ENCODE results near the gene RIBC2.
"Not testable (repeated sequence)": the region's sequence is repeated elsewhere in the genome, so short reads cannot be mapped to it uniquely, and the experiment has no call there.

RIBC2 gene

GRCh38 chr22:45425101-45425500 is 11.6 kb downstream of the RIBC2 start:
- DNase-seq (ENCODE audit: low read depth): no peak

DNA sequence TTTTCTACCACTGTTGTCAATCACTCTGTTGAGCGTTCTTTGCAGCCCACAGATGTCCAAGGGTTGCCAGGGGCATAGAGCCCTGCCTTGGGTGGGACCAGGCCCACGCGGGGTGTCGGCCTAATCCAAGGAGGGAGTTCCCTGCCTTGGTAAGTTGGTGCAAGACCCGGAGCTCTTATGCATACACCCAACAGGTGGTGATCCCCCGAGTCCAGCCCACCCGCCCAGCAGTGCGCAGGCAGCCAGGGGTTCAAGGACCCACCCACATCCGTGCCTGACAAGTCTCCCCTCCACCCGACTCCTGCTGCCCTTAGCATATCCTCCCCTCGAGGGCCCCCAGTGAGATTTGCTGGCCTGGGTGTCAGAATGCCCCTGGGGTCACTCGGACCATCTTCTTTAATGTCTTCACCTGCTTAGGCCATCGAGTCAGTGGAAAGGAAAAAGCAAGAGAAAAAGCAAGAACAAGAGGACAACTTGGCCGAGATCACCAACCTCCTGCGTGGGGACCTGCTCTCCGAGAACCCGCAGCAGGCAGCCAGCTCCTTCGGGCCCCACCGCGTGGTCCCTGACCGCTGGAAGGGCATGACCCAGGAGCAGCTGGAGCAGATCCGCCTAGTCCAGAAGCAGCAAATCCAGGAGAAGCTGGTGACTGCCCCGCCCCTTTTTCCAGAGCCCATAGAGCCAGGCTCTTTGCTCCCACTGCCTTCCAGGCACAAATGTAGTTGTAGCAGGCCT is 12.2 kb downstream of the RIBC2 start:
- DNase-seq (ENCODE audit: low read depth): no peak

DNA sequence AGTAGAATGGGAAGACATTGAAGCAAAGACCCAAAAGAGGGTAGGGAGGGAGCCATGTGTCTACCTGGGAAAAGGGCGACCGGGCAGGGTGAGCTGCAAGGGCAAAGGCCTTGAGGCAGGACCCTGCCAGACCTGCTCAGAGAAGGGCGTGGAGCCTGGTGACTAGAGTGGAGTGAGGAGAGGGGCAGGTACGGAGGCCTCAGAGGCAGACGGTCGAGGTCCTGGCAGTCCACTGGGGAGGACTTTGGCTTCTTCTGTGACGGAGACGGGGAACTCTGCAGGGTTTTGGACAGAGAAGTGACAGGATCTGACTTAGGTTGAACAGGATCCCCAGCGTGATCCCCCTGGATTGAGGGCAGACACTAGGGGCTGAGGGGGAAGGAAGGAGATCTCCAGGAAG is 12.9 kb downstream of the RIBC2 start:
- no peak for DNase-seq (ENCODE audit: low read depth)

DNA sequence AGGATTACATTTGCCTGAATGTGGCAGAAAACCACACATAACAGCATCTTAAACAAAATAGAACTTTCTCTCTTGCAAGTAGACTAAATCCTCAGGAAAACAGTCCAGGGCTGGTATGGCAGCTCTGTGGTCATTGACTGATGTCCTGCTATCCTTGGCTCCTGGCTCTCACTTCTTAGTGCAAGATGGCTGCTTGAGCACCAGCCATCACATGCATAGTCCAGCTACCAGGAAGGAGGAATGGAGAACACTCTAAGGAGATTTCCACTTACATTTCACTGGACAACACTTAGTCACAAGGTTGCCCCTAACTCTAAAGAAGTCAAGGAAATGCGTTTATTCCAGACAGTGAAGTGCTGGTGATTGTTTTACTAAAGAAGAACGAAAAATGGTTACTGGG is 13.6 kb downstream of the RIBC2 start:
- no peak for DNase-seq (ENCODE audit: low read depth)

- DNase-seq (ENCODE audit: low read depth): no peak
Measured at GRCh38 chr22:45428391-45429385, 15.2 kb downstream of the RIBC2 start.

GRCh38 chr22:45429424-45429823 is 15.9 kb downstream of the RIBC2 start:
- DNase-seq (ENCODE audit: low read depth): no peak

DNA sequence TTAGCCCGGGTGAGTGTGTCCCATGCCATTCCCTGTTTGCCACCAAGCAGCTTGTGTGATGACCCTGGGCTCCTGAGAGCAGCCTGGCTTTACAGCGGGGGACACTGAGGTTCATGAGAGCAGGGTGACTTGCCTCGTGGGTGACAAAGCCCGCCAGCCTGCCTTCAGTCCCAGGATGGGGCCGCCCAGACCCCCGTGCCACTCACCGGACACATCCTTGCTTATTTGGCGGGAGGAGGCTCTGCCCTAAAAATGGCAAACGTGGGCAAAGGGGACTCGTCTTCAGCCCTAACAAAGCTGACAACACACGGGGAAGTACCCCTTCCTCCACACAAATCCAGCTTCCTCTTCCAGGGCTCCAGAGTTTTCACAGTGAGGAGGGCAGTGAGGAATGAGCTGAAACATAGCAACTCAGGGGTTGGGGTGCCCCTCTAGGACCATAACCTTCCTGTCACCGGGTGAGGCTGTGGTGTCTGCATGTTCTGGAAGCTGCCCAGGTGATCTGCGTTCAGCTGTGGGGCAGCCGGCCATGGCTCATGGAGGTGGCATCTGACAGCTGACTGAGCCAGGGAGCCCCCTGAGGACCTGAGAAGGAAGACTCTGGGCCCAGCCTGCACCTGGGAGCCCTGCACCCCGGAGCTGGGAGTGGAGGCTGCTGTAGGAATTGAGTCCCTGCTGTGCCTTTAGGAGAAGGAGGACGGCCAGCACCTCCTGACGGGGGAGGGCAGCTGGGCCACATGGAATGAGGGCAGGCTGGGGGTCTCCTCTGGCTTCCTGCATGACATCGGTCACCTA is 16.7 kb downstream of the RIBC2 start:
- no peak for DNase-seq (ENCODE audit: low read depth)

GRCh38 chr22:45430871-45431270 is 17.4 kb downstream of the RIBC2 start:
- no peak for DNase-seq (ENCODE audit: low read depth)

DNA sequence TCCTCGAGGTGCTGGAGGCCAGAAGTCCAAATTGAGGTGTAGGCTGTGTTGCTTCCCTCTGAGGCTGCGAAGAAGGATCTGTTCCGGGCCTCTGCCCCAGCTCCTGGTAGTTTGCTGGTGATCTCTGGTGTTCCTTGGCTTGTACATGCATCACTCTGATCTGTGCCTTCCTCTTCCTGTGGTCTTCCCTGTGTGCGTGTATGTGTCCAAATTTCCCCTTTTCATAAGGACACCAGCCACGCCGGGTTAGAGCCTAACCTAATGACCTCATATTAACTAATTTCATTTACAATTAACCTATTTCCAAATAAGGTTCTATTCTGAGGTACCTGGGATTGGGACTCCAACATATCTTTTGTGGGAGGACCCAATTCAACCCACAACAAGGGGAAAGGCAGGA is 21.5 kb downstream of the RIBC2 start:
- DNase-seq (ENCODE audit: low read depth): no peak

DNA sequence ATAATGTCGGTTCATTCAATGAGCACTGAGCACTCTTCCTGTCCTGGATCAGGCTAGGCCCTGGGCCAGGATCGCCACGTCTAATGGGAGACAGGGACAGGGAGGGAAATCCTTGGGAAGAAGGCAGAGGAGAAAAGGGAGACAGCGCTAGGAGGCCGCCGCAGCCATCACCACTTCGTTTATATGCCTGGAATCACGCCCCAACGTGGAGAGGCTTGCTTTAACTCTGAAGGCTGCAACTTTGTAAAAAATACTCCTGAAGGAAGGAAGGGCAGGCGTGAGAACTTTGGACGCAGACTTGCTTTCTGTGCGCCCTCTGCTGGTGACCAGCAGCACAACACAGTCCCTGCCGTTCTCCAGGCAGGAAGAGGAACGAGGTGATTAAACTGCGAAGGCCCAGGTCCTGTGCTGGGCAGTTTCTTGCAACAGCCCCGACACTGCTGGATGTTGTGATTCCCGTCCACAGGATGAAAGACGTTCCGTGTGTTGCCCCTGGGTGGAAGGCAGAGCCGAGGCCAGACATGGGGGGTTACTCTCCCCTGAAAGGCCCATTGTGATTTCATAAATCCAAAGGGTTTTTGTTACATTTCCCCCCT is 22.1 kb downstream of the RIBC2 start:
- DNase-seq (ENCODE audit: low read depth): peak; percentile 71

DNA sequence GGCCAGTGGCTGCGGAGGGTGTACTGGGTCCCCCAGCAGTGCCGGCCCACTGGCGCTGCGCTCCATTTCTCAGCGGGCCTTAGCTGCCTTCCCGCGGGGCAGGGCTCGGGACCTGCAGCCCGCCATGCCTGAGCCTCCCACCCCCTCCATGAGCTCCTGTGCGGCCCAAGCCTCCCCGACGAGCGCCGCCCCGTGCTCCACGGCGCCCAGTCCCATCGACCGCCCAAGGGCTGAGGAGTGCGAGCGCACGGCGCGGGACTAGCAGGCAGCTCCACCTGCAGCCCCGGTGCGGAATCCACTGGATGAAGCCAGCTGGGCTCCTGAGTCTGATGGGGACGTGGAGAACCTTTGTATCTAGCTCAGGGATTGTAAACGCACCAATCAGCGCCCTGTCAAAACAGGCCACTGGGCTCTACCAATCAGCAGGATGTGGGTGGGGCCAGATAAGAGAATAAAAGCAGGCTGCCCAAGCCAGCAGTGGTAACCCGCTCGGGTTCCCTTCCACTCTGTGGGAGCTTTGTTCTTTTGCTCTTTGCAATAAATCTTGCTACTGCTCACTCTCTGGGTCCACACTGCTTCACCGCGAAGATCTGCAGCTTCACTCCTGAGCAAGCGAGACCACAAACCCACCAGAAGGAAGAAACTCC is 23.5 kb downstream of the RIBC2 start:
- DNase-seq (ENCODE audit: low read depth): not testable (repeated sequence)

DNA sequence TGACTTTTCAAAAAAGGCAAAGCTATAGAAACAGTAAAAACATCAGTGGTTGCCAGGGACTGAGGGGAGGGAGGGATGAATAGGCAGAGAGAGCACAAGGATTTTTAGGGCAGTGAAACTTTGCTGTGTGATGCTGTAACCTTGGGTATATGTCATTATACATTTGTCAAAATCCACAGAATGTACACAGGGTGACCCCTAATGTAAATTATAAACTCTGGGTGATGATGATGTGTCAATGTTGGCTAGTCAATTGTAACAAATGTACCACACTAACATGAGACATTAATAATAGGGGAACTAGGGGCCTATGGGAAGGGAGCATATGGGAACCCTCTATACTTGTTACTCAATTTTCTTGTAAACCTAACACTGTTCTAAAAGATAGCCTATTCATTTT is 24.8 kb downstream of the RIBC2 start:
- DNase-seq (ENCODE audit: low read depth): no peak

DNA sequence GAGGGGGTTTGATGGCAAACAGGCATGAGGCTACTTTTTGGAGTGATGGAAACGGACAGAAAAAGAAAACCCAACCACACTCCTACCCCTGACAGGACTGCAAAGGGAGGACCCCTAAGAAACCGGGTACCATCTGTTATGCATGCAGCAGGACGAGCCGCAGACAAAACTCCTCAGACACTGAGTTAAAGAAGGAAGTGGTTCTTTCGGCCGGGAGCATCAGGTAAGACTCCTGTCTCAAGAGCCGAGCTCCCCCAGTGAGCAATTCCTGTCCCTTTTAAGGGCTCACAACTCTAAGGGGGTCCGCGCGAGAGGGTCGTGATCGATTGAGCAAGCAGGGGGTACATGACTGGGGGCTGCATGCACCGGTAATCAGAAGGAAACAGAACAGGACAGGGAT is 27.2 kb downstream of the RIBC2 start:
- not testable (repeated sequence) for DNase-seq (ENCODE audit: low read depth)

DNA sequence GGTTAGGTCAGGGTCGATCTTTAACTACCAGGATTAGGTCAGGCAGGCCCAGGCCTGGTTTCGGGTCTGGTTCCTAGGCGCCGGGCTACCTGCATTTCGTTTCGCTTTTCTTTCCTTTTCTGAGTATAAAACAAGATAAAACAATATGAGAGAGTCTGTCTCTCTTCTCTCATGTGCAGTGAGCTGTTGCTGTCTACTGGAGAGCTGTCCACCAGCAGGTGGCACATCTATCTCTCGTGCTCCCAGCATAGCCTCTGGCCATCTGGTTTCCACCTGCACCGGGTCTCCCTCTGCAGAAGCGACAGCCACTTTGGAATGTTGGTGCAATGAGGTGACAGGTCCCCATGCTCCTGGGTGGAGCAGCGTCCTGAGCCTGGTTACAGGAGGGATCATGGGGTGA is 27.6 kb downstream of the RIBC2 start:
- DNase-seq (ENCODE audit: low read depth): peak; percentile 5

GRCh38 chr22:45442116-45442515 is 28.6 kb downstream of the RIBC2 start:
- no peak for DNase-seq (ENCODE audit: low read depth)

DNA sequence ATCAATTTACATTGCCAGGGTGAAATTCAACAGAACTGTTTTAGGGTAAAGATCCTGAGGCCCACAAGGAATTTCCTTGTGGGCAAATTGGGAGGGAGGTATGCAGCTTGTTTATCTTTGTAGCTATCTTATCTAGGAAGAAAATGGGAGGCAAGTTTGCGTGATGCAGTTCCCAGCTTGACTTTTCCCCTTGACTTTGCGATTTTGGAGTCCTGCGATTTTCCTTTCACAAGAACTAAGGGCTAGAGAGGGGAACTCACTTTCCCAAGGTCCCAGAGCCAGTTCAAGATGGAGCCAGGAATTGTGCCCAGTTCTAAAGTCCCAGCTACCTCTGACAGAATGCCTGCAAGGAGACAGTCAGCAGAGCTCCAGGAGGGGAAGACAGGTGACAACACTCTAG is 30.7 kb downstream of the RIBC2 start:
- DNase-seq (ENCODE audit: low read depth): no peak

DNA sequence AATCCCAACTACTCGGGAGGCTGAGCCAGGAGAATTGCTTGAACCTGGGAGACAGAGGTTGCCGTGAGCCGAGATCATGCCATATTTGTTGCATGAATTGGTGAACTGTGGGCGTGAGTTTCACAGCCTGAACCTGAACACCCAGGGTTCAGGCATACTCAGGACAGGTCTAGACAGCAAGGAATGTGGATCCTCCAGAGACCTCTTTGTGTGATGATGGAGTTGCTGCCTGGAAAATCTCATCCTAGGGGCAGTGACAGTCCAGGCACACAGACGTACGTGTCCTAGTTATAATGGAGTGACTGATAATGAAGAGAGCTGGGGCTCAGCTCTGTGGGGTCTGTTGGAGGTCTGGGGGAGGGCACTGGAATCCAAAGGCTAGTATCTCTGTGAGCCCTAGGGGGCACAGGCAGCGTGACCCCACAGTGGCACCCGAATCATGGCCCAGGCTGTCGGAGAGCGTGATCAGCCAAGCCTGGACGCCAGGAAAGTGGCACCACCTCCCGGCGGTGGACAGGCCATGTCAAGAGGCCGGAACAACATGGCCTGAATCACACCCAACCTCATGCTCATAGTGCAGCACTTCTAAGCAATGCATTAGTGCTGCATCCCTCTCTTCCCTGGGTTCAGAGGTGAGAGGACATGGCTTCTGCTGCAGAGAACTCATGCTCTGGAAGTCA is 31.7 kb downstream of the RIBC2 start:
- no peak for DNase-seq (ENCODE audit: low read depth)

DNA sequence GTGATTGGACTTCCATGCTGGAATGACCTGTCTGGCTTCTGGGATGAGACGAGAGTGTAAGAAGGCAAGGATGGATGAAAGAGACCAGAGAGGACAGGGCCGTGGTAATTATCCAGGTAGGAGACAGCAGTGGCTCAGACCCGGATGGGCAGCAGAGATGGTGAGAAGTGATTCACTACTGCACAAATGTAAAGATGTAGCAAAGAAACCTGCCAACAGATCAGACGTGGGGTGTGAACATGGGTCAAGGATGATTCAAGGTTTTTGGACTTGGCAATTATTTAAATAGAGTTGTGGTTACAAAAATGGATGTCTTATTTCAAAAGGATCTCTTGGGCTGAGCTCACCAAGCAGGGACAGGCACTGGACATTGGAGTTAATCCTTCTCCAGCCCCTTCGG is 32.7 kb downstream of the RIBC2 start:
- DNase-seq (ENCODE audit: low read depth): no peak

DNA sequence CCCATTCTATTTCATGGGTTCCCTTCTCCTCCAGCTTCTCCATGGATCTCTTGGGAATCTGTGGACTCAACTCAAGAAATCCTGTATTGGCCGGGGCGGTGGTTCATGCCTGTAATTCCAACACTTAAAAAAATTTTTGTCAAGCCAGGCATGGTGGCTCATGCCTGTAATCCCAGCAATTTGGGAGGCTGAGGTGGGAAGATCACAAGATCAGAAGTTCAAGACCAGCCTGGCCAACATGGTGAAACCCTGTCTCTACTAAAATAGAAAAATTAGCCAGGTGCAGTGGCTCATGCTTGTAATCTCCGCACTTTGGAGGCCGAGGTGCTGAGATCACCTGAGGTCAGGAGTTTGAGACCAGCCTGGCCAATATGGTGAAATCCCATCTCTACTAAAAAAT is 34.1 kb downstream of the RIBC2 start:
- DNase-seq (ENCODE audit: low read depth): not testable (repeated sequence)

GRCh38 chr22:45448431-45448830 is 34.9 kb downstream of the RIBC2 start:
- no peak for DNase-seq (ENCODE audit: low read depth)

DNA sequence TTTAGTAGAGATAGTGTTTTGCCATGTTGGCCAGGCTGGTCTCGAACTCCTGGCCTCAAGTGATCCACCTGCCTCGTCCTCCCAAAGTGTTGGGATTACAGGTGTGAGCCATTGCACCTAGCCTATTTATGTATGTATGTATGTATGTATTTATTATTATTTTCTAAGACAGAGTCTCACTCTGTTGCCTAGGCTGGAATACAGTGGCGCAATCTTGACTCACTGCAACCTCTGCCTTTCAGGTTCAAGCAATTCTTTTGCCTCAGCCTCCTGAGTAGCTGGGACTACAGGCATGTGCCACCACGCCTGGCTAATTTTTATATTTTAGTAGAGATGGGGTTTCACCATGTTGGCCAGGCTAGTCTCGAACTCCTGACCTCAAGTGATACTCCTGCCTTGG is 35.9 kb downstream of the RIBC2 start:
- DNase-seq (ENCODE audit: low read depth): not testable (repeated sequence)

Data from activated T-cell treated with anti-CD3 and anti-CD28 coated beads for 24 hours (primary cell).